DND-41 (cell line): Measurements from ENCODE around the gene ADCY2.

Experiments
- ATAC-seq: fragments of 200-7000 bp; cut with Tn5 transposase; 3 replicates; pipeline ENCODE4 v1.9.1; 2021; ENCODE audit warnings: low read depth; ENCODE audit not compliant: insufficient read depth
- DNase-seq: peaks from one replicate; pipeline ENCODE4 v3.0.0-alpha.2; 2020
- H2AFZ ChIP-seq: 2 replicates; pipeline ENCODE4 v1.6.0; 2012; ENCODE audit warnings: low read depth, low read length
- H3K27ac ChIP-seq: 2 replicates; pipeline ENCODE4 v1.5.1; 2012; ENCODE audit warnings: low read length, inconsistent platforms
- H3K27me3 ChIP-seq: fragments of 200-600 bp; sonication (generic); 2 replicates; pipeline ENCODE4 v1.6.0; 2012; ENCODE audit warnings: low read length, mild to moderate bottlenecking, inconsistent platforms; ENCODE audit not compliant: insufficient read depth, poor library complexity
- H3K36me3 ChIP-seq: 2 replicates; pipeline ENCODE4 v1.5.1; 2012; ENCODE audit warnings: low read length, inconsistent platforms; ENCODE audit not compliant: insufficient read depth
- H3K4me1 ChIP-seq: 2 replicates; pipeline ENCODE4 v1.5.1; 2012; ENCODE audit warnings: mild to moderate bottlenecking, low read length; ENCODE audit not compliant: insufficient read depth
- H3K4me2 ChIP-seq: 2 replicates; pipeline ENCODE4 v1.6.0; 2012; ENCODE audit warnings: mild to moderate bottlenecking, moderate library complexity, low read length, inconsistent platforms; ENCODE audit not compliant: insufficient read depth
- H3K4me3 ChIP-seq, 2 experiments: fragments of 200-600 bp in 1 of 2; shearing (Covaris generic) in 1 of 2; 2 replicates each; pipeline ENCODE4 v1.5.1; 2012 to 2016; ENCODE audit warnings: inconsistent platforms in 2 of 2, low read length in 2 of 2, mild to moderate bottlenecking in 2 of 2, low read depth in 1 of 2, moderate library complexity in 1 of 2
- H3K79me2 ChIP-seq: 2 replicates; pipeline ENCODE4 v1.6.0; 2012; ENCODE audit warnings: low read length, inconsistent platforms; ENCODE audit not compliant: insufficient read depth
- H3K9ac ChIP-seq: 2 replicates; pipeline ENCODE4 v1.6.0; 2012; ENCODE audit warnings: low read depth, mild to moderate bottlenecking, inconsistent platforms, low read length, moderate library complexity
- H3K9me3 ChIP-seq: 2 replicates; pipeline ENCODE4 v1.5.1; 2012; ENCODE audit warnings: low read length, moderate library complexity, mild to moderate bottlenecking, inconsistent platforms; ENCODE audit not compliant: insufficient read depth, severe bottlenecking
- H4K20me1 ChIP-seq: 2 replicates; pipeline ENCODE4 v1.6.0; 2012; ENCODE audit warnings: low read length; ENCODE audit not compliant: insufficient read depth
- CTCF ChIP-seq: IDR thresholded peaks from 2 replicates; pipeline ENCODE4 v1.5.1; 2012; ENCODE audit warnings: borderline replicate concordance, low read length, moderate library complexity, mild to moderate bottlenecking; ENCODE audit not compliant: poor library complexity, severe bottlenecking; ENCODE audit errors: extremely low read depth
- EZH2 ChIP-seq: IDR thresholded peaks from 3 replicates; pipeline ENCODE4 v1.6.1; 2012; ENCODE audit warnings: borderline replicate concordance, low read depth, mild to moderate bottlenecking, moderate library complexity, low read length, inconsistent platforms; ENCODE audit not compliant: severe bottlenecking

Gene ADCY2

GRCh38 chr5:7705736-7706135 lies 309.8 kb downstream of the ADCY2 start:
- ATAC-seq: no peak
- Histone ChIP-seq H3K27me3 (no peaks in the 10 kb centered on the region), H3K79me2 (no peaks in the 10 kb centered on the region), H3K9me3 (no peaks in the 10 kb centered on the region), H3K4me2 (no peak overlapping the region), H3K9ac (no peak overlapping the region), H3K4me3 (no peak overlapping the region), H4K20me1 (no peaks in the 10 kb centered on the region), H3K36me3 (no peaks in the 10 kb centered on the region), H2AFZ (no peak overlapping the region), H3K4me1 (no peaks in the 10 kb centered on the region), H3K27ac (no peak overlapping the region)
- no peak for DNase-seq
- TF ChIP-seq EZH2 (no peak), CTCF (no peak)

- no peak overlapping the region for H3K4me3 ChIP-seq
These were observed 310.3 kb downstream of the ADCY2 start for GRCh38 chr5:7706256-7706655.

GRCh38 chr5:7714119-7714518 lies 318.2 kb downstream of the ADCY2 start:
- H3K4me1 ChIP-seq: no peaks in the 10 kb centered on the region
- H3K27me3 ChIP-seq: no peaks in the 10 kb centered on the region
- H2AFZ ChIP-seq: no peak overlapping the region
- no peak for DNase-seq
- no peaks in the 10 kb centered on the region for H3K9me3 ChIP-seq
- H3K4me3 ChIP-seq: no peak overlapping the region
- TF ChIP-seq EZH2 (no peak), CTCF (no peak)
- no peaks in the 10 kb centered on the region for H3K79me2 ChIP-seq
- no peaks in the 10 kb centered on the region for H3K36me3 ChIP-seq
- H4K20me1 ChIP-seq: no peaks in the 10 kb centered on the region
- no peak overlapping the region for H3K9ac ChIP-seq
- ATAC-seq: no peak
- H3K4me2 ChIP-seq: no peak overlapping the region
- H3K27ac ChIP-seq: no peak overlapping the region

More at GRCh38 chr5:7706256-7706655, 310.3 kb downstream of the ADCY2 start:
- H3K4me1 ChIP-seq: no peaks in the 10 kb centered on the region
- H3K27me3 ChIP-seq: no peaks in the 10 kb centered on the region
- ATAC-seq (no peak), DNase-seq (no peak)
- H2AFZ ChIP-seq: no peak overlapping the region
- H3K36me3 ChIP-seq: no peaks in the 10 kb centered on the region
- TF ChIP-seq CTCF (no peak), EZH2 (no peak)
- no peak overlapping the region for H3K4me2 ChIP-seq
- no peak overlapping the region for H3K9ac ChIP-seq
- no peaks in the 10 kb centered on the region for H3K9me3 ChIP-seq
- H4K20me1 ChIP-seq: no peaks in the 10 kb centered on the region
- H3K27ac ChIP-seq: no peak overlapping the region
- H3K79me2 ChIP-seq: no peaks in the 10 kb centered on the region

GRCh38 chr5:7714697-7715096 lies 318.8 kb downstream of the ADCY2 start:
- Histone ChIP-seq H3K9me3 (no peaks in the 10 kb centered on the region), H4K20me1 (no peaks in the 10 kb centered on the region), H3K27ac (no peak overlapping the region), H3K27me3 (no peaks in the 10 kb centered on the region), H3K79me2 (no peaks in the 10 kb centered on the region), H2AFZ (no peak overlapping the region), H3K4me2 (no peak overlapping the region), H3K4me1 (no peaks in the 10 kb centered on the region), H3K36me3 (no peaks in the 10 kb centered on the region), H3K9ac (no peak overlapping the region), H3K4me3 (no peak overlapping the region)
- no peak for ATAC-seq
- TF ChIP-seq EZH2 (no peak), CTCF (no peak)
- DNase-seq: no peak
